HepG2 (cell line): ENCODE results near the gene TNFRSF6B. TPM values are rescaled to one million over a fixed set of nuclear protein-coding genes. Genes with fewer than 3 reads are reported as not detected.

Experiments
- ADNP ChIP-seq: sonication (generic); formaldehyde crosslinking; IDR thresholded peaks from 2 replicates; pipeline ENCODE4 v1.4.0; 2020; ENCODE audit warnings: missing genetic modification reagents
- CHCHD3 ChIP-seq: sonication (generic); formaldehyde crosslinking; IDR thresholded peaks from 2 replicates; pipeline ENCODE4 v1.8.0; 2022; ENCODE audit warnings: mild to moderate bottlenecking, missing genetic modification reagents, moderate library complexity
- CREM ChIP-seq, 2 experiments: sonication (generic) in 1 of 2; formaldehyde crosslinking in 1 of 2; IDR thresholded peaks; 2 replicates each; pipeline versions ENCODE4 v1.4.0 to v1.6.1; 2016 to 2020; ENCODE audit warnings: antibody characterized with exemption in 1 of 2, mild to moderate bottlenecking in 1 of 2, missing genetic modification reagents in 1 of 2
- EED ChIP-seq: sonication (generic); formaldehyde crosslinking; IDR thresholded peaks from 2 replicates; pipeline ENCODE4 v1.5.0; 2020; ENCODE audit warnings: mild to moderate bottlenecking, missing genetic modification reagents
- FOXM1 ChIP-seq: sonication (generic); formaldehyde crosslinking; IDR thresholded peaks from 2 replicates; pipeline ENCODE4 v1.5.0; 2020; ENCODE audit warnings: missing genetic modification reagents
- HNRNPL ChIP-seq: fragments of 200-400 bp; formaldehyde crosslinking; IDR thresholded peaks from 2 replicates; pipeline ENCODE4 v1.6.1; 2017; ENCODE audit warnings: mild to moderate bottlenecking, low read depth, low read length
- KLF16 ChIP-seq, 2 experiments: sonication (generic) in 1 of 2; formaldehyde crosslinking in 1 of 2; IDR thresholded peaks; 2 replicates each; pipeline versions ENCODE4 v1.6.1 to v1.8.0; 2016 to 2023; ENCODE audit warnings: missing genetic modification reagents in 2 of 2, missing compliant biosample characterization in 1 of 2
- MATR3 ChIP-seq: sonication (generic); formaldehyde crosslinking; IDR thresholded peaks from 2 replicates; pipeline ENCODE4 v1.4.0; 2020; ENCODE audit warnings: missing genetic modification reagents
- MZF1 ChIP-seq: sonication (generic); formaldehyde crosslinking; IDR thresholded peaks from 2 replicates; pipeline ENCODE4 v1.8.1; 2023; ENCODE audit warnings: mild to moderate bottlenecking, missing genetic modification reagents, borderline replicate concordance
- NFE2L1 ChIP-seq: sonication (generic); formaldehyde crosslinking; IDR thresholded peaks from 2 replicates; pipeline ENCODE4 v1.4.0; 2020; ENCODE audit warnings: missing genetic modification reagents, mild to moderate bottlenecking, borderline replicate concordance
- SAFB2 ChIP-seq: sonication (generic); formaldehyde crosslinking; IDR thresholded peaks from 2 replicates; pipeline ENCODE4 v1.5.1; 2020; ENCODE audit warnings: missing genetic modification reagents, low read depth, mild to moderate bottlenecking, borderline replicate concordance
- ZFP90 ChIP-seq: sonication (generic); formaldehyde crosslinking; IDR thresholded peaks from 2 replicates; pipeline ENCODE4 v1.8.0; 2022; ENCODE audit warnings: missing genetic modification reagents, mild to moderate bottlenecking, inconsistent platforms, borderline replicate concordance
- ZNF24 ChIP-seq: fragments of 450-650 bp; IDR thresholded peaks from 2 replicates; pipeline ENCODE4 v1.6.1; 2017; ENCODE audit warnings: antibody characterized with exemption, mild to moderate bottlenecking
- ZNF296 ChIP-seq: sonication (generic); formaldehyde crosslinking; conservative IDR thresholded peaks from 2 replicates; pipeline ENCODE4 v1.5.0; 2020; ENCODE audit warnings: mild to moderate bottlenecking, missing genetic modification reagents
- ZNF446 ChIP-seq: sonication (generic); formaldehyde crosslinking; IDR thresholded peaks from 2 replicates; pipeline ENCODE4 v1.5.0; 2020; ENCODE audit warnings: mild to moderate bottlenecking, missing genetic modification reagents
- polyA plus RNA-seq, 8 experiments: library from polyadenylated mRNA; depleted of rRNA in 3 of 8; stranded (reverse) in 7 of 8; unstranded in 1 of 8; fragments of >200 nt; fragmentation: Illumina TruSeq in 4 of 8; extraction: Trizol in 4 of 8; gene quantifications; 2 replicates each; pipeline versions ENCODE4 v1.2.1 to v1.2.3, GENCODE V29; 2011 to 2016; ENCODE audit warnings: low read depth in 4 of 8, missing spikeins in 1 of 8, mixed read lengths in 1 of 8; ENCODE audit not compliant: insufficient read depth in 1 of 8
- total RNA-seq, 5 experiments: library from RNA; depleted of rRNA; stranded (reverse); fragments of >200 nt; fragmentation: Illumina TruSeq; extraction: Trizol; gene quantifications; 2 replicates each; pipeline ENCODE4 v1.2.3, GENCODE V29; 2016; ENCODE audit warnings: low read depth in 1 of 5
- TF ChIP-seq, protein P1 (sequence below): sonication (generic); formaldehyde crosslinking; IDR thresholded peaks from 2 replicates; pipeline ENCODE4 v1.5.1; 2020; ENCODE audit warnings: mild to moderate bottlenecking, missing genetic modification reagents
- TF ChIP-seq, protein P2 (sequence below): sonication (generic); formaldehyde crosslinking; IDR thresholded peaks from 2 replicates; pipeline ENCODE4 v1.4.0; 2020; ENCODE audit warnings: missing genetic modification reagents
- TF ChIP-seq, protein P3 (sequence below): sonication (generic); formaldehyde crosslinking; IDR thresholded peaks from 2 replicates; pipeline ENCODE4 v1.4.0; 2020; ENCODE audit warnings: missing genetic modification reagents
- TF ChIP-seq, protein P4 (sequence below): IDR thresholded peaks from 2 replicates; pipeline ENCODE4 v1.6.1; 2012; ENCODE audit warnings: inconsistent platforms
- TF ChIP-seq, protein P5 (sequence below): sonication (generic); formaldehyde crosslinking; IDR thresholded peaks from 2 replicates; pipeline ENCODE4 v1.5.1; 2020; ENCODE audit warnings: mild to moderate bottlenecking, missing genetic modification reagents, moderate library complexity

Gene TNFRSF6B
- total and polyA plus RNA-seq, 2 of the 13 experiments (the other 11 are each of a cell fraction or from before 2014, with no cell fraction given) = 0.24 TPM; not detected in 1

DNA sequence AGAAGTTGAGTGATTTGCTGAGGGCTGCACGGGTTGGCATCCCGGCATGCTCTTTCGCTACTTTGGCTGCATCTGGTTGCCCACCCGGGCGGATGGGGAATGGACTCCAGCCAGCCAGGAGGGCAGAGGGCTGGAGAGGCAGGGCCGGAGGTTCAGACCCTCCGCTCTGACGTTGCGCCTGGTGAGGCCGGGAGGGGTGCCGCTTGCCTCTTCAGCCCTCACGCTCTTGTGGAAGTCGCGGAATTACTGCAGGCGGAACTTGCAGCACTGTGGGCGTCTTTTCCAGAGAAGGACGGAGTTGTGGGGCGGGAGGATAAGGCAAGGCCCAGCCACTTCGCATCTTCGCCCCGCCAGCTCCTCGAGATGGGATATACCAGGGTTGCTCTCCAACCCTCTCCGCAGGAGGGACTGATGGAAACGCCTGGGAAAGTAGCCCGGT, 37.7 kb upstream of the TNFRSF6B start (continued):
- TF ChIP-seq, protein P1, sequence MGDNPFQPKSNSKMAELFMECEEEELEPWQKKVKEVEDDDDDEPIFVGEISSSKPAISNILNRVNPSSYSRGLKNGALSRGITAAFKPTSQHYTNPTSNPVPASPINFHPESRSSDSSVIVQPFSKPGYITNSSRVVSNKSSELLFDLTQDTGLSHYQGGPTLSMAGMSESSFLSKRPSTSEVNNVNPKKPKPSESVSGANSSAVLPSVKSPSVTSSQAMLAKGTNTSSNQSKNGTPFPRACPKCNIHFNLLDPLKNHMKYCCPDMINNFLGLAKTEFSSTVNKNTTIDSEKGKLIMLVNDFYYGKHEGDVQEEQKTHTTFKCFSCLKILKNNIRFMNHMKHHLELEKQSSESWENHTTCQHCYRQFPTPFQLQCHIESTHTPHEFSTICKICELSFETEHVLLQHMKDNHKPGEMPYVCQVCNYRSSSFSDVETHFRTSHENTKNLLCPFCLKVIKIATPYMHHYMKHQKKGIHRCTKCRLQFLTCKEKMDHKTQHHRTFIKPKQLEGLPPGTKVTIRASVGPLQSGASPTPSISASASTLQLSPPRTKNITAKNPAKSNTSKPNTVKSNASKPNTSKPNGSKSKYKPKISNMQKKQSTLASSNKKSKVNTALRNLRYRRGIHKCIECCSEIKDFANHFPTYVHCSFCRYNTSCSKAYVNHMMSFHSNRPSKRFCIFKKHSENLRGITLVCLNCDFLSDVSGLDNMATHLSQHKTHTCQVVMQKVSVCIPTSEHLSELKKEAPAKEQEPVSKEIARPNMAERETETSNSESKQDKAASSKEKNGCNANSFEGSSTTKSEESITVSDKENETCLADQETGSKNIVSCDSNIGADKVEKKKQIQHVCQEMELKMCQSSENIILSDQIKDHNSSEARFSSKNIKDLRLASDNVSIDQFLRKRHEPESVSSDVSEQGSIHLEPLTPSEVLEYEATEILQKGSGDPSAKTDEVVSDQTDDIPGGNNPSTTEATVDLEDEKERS = no peak; the same call in 1 of the 2 replicates
- TF ChIP-seq ZNF24 = no peak
- TF ChIP-seq ZFP90 (CRISPR knock-in tag) = 0 out of 2 replicates have a peak, but pooled peaks have one; percentile 0
- 0 out of 2 replicates have a peak, but pooled peaks have one; percentile 25 for TF ChIP-seq ZNF446 (CRISPR knock-in tag)
- no peak for TF ChIP-seq CREM (IDR thresholded peaks at IDR 0.05)
- 0 out of 2 replicates have a peak, but pooled peaks have one; percentile 3 for TF ChIP-seq CREM (CRISPR knock-in tag; IDR thresholded peaks at IDR 0.05)
- TF ChIP-seq, protein P2, sequence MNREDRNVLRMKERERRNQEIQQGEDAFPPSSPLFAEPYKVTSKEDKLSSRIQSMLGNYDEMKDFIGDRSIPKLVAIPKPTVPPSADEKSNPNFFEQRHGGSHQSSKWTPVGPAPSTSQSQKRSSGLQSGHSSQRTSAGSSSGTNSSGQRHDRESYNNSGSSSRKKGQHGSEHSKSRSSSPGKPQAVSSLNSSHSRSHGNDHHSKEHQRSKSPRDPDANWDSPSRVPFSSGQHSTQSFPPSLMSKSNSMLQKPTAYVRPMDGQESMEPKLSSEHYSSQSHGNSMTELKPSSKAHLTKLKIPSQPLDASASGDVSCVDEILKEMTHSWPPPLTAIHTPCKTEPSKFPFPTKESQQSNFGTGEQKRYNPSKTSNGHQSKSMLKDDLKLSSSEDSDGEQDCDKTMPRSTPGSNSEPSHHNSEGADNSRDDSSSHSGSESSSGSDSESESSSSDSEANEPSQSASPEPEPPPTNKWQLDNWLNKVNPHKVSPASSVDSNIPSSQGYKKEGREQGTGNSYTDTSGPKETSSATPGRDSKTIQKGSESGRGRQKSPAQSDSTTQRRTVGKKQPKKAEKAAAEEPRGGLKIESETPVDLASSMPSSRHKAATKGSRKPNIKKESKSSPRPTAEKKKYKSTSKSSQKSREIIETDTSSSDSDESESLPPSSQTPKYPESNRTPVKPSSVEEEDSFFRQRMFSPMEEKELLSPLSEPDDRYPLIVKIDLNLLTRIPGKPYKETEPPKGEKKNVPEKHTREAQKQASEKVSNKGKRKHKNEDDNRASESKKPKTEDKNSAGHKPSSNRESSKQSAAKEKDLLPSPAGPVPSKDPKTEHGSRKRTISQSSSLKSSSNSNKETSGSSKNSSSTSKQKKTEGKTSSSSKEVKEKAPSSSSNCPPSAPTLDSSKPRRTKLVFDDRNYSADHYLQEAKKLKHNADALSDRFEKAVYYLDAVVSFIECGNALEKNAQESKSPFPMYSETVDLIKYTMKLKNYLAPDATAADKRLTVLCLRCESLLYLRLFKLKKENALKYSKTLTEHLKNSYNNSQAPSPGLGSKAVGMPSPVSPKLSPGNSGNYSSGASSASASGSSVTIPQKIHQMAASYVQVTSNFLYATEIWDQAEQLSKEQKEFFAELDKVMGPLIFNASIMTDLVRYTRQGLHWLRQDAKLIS = no peak
- peak; percentile 68 for TF ChIP-seq ZNF296 (CRISPR knock-in tag)
- no peak for TF ChIP-seq KLF16 (CRISPR knock-in tag; IDR thresholded peaks at IDR 0.05)
- 0 out of 2 replicates have a peak, but pooled peaks have one; percentile 61 for TF ChIP-seq HNRNPL
- TF ChIP-seq, protein P3, sequence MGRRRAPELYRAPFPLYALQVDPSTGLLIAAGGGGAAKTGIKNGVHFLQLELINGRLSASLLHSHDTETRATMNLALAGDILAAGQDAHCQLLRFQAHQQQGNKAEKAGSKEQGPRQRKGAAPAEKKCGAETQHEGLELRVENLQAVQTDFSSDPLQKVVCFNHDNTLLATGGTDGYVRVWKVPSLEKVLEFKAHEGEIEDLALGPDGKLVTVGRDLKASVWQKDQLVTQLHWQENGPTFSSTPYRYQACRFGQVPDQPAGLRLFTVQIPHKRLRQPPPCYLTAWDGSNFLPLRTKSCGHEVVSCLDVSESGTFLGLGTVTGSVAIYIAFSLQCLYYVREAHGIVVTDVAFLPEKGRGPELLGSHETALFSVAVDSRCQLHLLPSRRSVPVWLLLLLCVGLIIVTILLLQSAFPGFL (CRISPR knock-in tag) = no peak
- no peak for TF ChIP-seq SAFB2
- no peak for TF ChIP-seq ADNP (CRISPR knock-in tag)
- 0 out of 2 replicates have a peak, but pooled peaks have one; percentile 65 for TF ChIP-seq NFE2L1 (CRISPR knock-in tag)
- TF ChIP-seq CHCHD3 (CRISPR knock-in tag) = 0 out of 2 replicates have a peak, but pooled peaks have one; percentile 12
- TF ChIP-seq MZF1 = peak; percentile 82; the same call in 1 of the 2 replicates
- TF ChIP-seq, protein P4, sequence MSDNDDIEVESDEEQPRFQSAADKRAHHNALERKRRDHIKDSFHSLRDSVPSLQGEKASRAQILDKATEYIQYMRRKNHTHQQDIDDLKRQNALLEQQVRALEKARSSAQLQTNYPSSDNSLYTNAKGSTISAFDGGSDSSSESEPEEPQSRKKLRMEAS = no peak
- TF ChIP-seq EED = 0 out of 2 replicates have a peak, but pooled peaks have one; percentile 51
- peak; percentile 49; the same call in 1 of the 2 replicates for TF ChIP-seq MATR3
- no peak for TF ChIP-seq FOXM1 (CRISPR knock-in tag)
- TF ChIP-seq, protein P5, sequence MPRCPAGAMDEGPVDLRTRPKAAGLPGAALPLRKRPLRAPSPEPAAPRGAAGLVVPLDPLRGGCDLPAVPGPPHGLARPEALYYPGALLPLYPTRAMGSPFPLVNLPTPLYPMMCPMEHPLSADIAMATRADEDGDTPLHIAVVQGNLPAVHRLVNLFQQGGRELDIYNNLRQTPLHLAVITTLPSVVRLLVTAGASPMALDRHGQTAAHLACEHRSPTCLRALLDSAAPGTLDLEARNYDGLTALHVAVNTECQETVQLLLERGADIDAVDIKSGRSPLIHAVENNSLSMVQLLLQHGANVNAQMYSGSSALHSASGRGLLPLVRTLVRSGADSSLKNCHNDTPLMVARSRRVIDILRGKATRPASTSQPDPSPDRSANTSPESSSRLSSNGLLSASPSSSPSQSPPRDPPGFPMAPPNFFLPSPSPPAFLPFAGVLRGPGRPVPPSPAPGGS = no peak; the same call in 1 of the 2 replicates
